Measurements from ENCODE around the gene CAMK2D. TPM values are rescaled to one million over a fixed set of nuclear protein-coding genes. Genes with fewer than 3 reads are reported as not detected.

CAMK2D gene
- total RNA-seq, 1 experiment from 2014 or later = 32.1 TPM

DNA sequence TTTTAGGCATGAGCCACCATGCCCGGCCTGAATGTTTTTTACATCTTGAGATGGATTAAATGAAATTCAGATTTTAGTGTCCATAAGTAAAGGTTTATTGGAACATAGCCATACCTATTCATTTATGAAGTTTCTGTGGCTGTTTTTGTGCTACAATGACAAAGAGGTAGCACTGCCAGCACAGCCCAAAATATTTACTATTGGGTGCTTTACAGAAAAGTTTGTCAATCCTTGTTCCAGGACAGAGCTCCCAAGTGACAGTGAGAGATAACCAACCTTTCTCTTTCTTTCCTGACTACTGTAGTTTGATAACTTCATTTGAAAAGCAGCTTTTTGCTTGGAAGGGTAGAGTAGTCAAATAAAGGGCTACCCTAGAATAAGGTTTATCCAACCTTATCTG, 116.2 kb downstream of the CAMK2D start:
- H3K27ac Mint-ChIP-seq (ENCODE audit: low read depth, unreplicated experiment) = peak overlapping the region; percentile 1
- H3K36me3 Mint-ChIP-seq (ENCODE audit: insufficient read depth, unreplicated experiment) = no peaks in the 10 kb centered on the region
- intact Hi-C loops (cut with micrococcal nuclease) = no loop called here
- no TSS peak for BruUV-seq (replicated peaks)
- peaks cover 13% of the 10 kb centered on the region for H3K4me1 Mint-ChIP-seq (ENCODE audit: insufficient read depth, unreplicated experiment)
- H3K4me3 Mint-ChIP-seq (ENCODE audit: unreplicated experiment) = no peak overlapping the region
- ChIA-PET POLR2A (interaction anchor here (0.7 to 1.3 kb wide), 4 partner anchors 10 to 536 kb away, joined by 3 read pairs; no protein-coding TSS in a partner anchor), CTCF (interaction anchor here (0.6 kb wide), 2 partner anchors 22 to 77 kb away, joined by 3 read pairs; no protein-coding TSS in a partner anchor)
- no peak for DNase-seq (ENCODE audit: unreplicated experiment)
- no peaks in the 10 kb centered on the region for H3K27me3 Mint-ChIP-seq (ENCODE audit: insufficient read depth, unreplicated experiment)
- H3K9me3 Mint-ChIP-seq (ENCODE audit: unreplicated experiment) = peaks cover 8% of the 10 kb centered on the region
- no peak for TF ChIP-seq CTCF (IDR thresholded peaks at IDR 0.05; ENCODE audit: unreplicated experiment)

DNA sequence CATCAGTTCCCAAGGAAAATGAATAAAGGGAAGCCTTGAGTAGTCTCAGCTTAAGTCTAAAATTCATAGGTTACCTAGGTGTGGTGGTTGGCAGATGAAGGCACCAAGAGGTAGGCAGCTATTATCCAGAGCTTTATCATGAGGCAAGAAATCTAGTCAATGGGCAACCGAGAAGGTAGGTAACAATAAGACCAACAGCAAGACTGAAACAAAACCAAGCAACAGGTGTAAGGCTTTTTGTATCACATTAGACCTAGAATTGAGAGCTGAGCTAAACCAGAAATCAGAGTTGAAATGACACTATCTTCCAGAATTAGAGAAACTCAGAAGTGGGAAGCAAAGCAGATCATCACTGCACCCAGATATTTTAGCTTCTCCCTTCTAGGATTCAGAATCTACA, 117.1 kb downstream of the CAMK2D start:
- Mint-ChIP-seq H3K4me1 (ENCODE audit: insufficient read depth, unreplicated experiment) (peaks cover 13% of the 10 kb centered on the region), H3K36me3 (ENCODE audit: insufficient read depth, unreplicated experiment) (no peaks in the 10 kb centered on the region), H3K9me3 (ENCODE audit: unreplicated experiment) (peaks cover 8% of the 10 kb centered on the region), H3K27ac (ENCODE audit: low read depth, unreplicated experiment) (no peak overlapping the region), H3K4me3 (ENCODE audit: unreplicated experiment) (no peak overlapping the region), H3K27me3 (ENCODE audit: insufficient read depth, unreplicated experiment) (no peaks in the 10 kb centered on the region)
- no peak for DNase-seq (ENCODE audit: unreplicated experiment)
- ChIA-PET POLR2A (interaction anchor here (0.7 to 0.8 kb wide), 2 partner anchors 13 to 72 kb away, joined by 3 read pairs; no protein-coding TSS in a partner anchor), CTCF (interaction anchor here (0.6 to 0.7 kb wide), 2 partner anchors 44 to 80 kb away, joined by 3 read pairs; no protein-coding TSS in a partner anchor)
- no peak for TF ChIP-seq CTCF (IDR thresholded peaks at IDR 0.05; ENCODE audit: unreplicated experiment)
- intact Hi-C loops (cut with micrococcal nuclease) = no loop called here
- no TSS peak for BruUV-seq (replicated peaks)

GRCh38 chr4:113643505-113643904, 118.0 kb downstream of the CAMK2D start:
- Mint-ChIP-seq H3K4me3 (ENCODE audit: unreplicated experiment) (no peak overlapping the region), H3K9me3 (ENCODE audit: unreplicated experiment) (no peaks in the 10 kb centered on the region), H3K27ac (ENCODE audit: low read depth, unreplicated experiment) (no peak overlapping the region), H3K36me3 (ENCODE audit: insufficient read depth, unreplicated experiment) (no peaks in the 10 kb centered on the region), H3K27me3 (ENCODE audit: insufficient read depth, unreplicated experiment) (no peaks in the 10 kb centered on the region), H3K4me1 (ENCODE audit: insufficient read depth, unreplicated experiment) (peaks cover 13% of the 10 kb centered on the region)
- intact Hi-C loops (cut with micrococcal nuclease) = no loop called here
- DNase-seq (ENCODE audit: unreplicated experiment) = no peak
- no peak for TF ChIP-seq CTCF (IDR thresholded peaks at IDR 0.05; ENCODE audit: unreplicated experiment)
- ChIA-PET POLR2A (interaction anchor here (0.5 to 1.4 kb wide), 2 partner anchors 12 to 121 kb away, joined by 3 read pairs; no protein-coding TSS in a partner anchor), CTCF (interaction anchor here (0.6 to 0.7 kb wide), 3 partner anchors 173 to 669 kb away, joined by 3 to 9 read pairs (median 3); no protein-coding TSS in a partner anchor)
- no TSS peak for BruUV-seq (replicated peaks)

- ChIA-PET CTCF (no interaction called here), POLR2A (no interaction called here)
- no peak for TF ChIP-seq CTCF (IDR thresholded peaks at IDR 0.05; ENCODE audit: unreplicated experiment)
Observed at GRCh38 chr4:113641025-113641431, 120.5 kb downstream of the CAMK2D start.

More at GRCh38 chr4:113641025-113641431, 120.5 kb downstream of the CAMK2D start:
- no peak for DNase-seq (ENCODE audit: unreplicated experiment)
- peaks cover 21% of the 10 kb centered on the region for H3K4me1 Mint-ChIP-seq (ENCODE audit: insufficient read depth, unreplicated experiment)
- intact Hi-C loops (cut with micrococcal nuclease) = no loop called here
- no peaks in the 10 kb centered on the region for H3K9me3 Mint-ChIP-seq (ENCODE audit: unreplicated experiment)
- no peak overlapping the region for H3K4me3 Mint-ChIP-seq (ENCODE audit: unreplicated experiment)
- H3K27me3 Mint-ChIP-seq (ENCODE audit: insufficient read depth, unreplicated experiment) = no peaks in the 10 kb centered on the region
- BruUV-seq (replicated peaks) = no TSS peak
- no peak overlapping the region for H3K27ac Mint-ChIP-seq (ENCODE audit: low read depth, unreplicated experiment)
- no peaks in the 10 kb centered on the region for H3K36me3 Mint-ChIP-seq (ENCODE audit: insufficient read depth, unreplicated experiment)

Data from MCF 10A (cell line).